T-helper 2 cell treated with Interferon-gamma antibody and Interleukin-4, amounts not matched to agents 100 ng/mL and 5 ng/mL, for 36 hours (primary cell): ENCODE measurements around the gene HDAC4. TPM values are rescaled to one million over a fixed set of nuclear protein-coding genes. Genes with fewer than 3 reads are reported as not detected.

Source experiments
- intact Hi-C: fragments of 100-400 bp; cut with micrococcal nuclease; formaldehyde crosslinking; loops from one replicate; pipeline ENCODE4 v1.15.1; 2023
- total RNA-seq: library from RNA; stranded (reverse); gene quantifications from 2 replicates; pipeline ENCODE4 v1.2.3, GENCODE V29; 2022

HDAC4 gene
- total RNA-seq, 1 donor from 2014 or later: 52.0 TPM

DNA sequence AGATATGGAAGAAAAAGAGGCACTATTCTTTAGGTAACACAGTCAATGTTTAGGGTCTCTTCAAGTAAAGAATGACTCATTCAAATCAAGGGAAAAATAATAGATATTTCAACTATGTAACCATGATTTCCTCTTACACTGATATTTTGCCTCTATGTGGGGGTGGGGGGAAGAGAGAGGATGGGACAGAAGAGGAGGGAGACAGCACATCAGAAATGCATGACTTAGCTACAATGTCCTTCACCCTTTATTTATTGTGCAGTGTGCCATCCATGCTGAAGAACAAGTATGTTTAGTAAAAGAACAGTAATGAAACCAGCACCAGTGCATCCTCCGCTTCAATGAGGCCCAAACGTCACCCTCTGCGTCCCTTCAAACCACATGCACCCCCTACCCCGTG, 204.8 kb downstream of the HDAC4 start:
- intact Hi-C loops: no loop called here

DNA sequence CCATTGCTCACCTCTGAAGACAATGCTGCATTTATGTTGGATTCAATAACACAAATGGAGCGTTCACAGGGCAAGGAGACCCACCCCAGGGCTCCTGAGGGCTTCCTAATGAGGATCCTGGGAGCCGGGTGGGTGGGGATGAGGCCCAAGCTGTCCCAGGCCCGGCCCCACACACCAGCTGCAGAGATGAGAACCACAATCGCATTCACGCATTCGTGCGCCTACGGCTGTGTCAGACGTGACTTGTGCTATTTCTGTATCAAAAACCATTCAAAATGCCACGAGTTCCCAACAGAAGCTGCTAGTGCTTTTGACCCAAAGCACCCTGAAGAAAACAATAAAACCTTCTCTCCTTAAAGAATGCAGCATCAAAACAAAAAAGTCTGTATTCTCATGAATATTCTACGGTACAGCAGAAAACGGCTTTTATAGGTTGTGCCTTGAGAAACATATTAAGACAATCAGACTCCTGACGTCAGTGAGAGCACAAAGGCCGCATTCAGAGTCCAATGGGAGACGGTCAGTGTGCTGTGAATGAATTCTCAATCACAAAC, 205.4 kb downstream of the HDAC4 start:
- intact Hi-C loops: no loop called here

DNA sequence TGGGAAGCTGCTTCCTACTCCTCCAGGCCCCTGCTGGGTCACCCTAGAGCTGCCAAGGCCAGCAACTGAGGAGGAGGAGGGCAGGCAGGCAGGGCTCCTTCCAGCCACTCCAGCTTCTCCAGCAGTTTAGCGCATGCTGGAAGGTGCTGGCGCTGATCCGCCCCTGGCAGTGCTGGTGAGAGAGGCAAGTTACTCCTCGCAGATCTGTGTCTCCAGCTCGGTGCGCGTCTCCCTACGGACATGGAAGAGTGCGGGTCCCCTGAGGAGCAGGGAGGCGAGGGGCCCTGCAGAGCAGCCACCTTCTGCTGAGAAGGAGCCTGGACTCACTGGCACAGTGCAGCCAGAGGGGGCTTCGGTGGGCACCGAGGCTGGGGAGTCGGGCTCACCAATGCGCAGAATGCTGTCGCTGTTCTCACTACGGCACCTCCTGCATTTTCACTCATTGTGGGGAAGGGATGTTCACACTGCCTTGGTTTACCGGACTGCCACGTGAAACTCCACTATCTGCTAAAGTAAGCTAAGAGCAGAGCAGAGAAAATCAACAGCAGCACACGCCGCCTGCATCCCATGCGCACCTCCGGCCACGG, 206.0 kb downstream of the HDAC4 start:
- intact Hi-C loops: no loop called here

DNA sequence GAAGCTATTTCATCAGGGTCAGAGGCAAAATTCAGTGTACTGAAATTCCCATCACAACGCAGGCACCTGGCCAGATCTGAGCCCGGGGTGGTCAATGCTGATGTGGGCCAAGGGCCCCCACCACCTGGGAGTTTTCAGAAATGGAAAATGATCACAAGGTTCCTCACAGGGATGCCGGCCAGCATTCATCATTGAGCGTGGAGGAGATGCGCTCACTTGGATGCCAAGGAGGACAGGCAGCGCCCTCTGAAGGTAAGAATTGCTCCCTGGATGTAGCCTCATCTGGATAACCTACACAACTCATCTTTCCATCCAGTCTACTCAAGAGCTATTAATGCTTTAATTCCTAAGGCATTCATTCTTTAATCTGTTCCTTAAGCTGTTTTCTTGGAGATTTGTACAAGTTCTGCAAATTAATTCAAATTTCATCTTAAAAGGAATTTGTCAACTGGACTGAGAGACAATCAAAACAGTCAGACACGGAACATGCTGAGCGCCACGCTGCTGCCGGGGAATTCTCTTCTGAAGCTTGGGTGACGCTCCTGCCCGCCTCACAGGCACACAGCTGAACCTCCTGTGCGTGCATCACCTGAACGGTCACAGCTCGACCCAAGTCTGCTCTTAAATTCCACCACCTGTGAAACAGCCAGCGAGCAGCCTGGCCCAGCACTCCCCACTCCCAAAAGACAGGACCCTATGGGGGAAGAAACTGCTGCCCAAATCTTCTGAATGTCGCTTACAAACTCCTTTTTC, 206.7 kb downstream of the HDAC4 start:
- intact Hi-C loops: no loop called here

DNA sequence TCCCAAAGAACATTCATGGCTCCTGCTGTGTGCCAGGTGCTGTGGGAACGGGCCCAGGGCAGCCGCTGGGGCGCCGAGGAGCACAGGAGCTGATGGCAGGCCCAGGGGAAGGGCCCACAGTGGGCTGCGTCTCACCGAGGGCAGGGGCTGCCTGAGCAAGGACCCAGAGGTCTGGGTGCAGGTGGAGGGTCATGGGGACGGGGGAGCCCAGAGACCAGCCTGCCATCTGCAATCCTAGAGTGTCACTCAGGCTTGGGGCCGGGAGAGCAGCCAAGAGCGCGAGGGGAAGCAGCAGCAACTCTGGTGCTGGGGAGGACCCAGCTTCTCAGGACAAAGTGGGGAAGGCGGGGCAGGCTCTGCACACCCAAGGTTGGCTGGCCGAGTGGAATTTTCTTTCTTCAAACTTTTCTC, 207.4 kb downstream of the HDAC4 start:
- intact Hi-C loops: no loop called here

DNA sequence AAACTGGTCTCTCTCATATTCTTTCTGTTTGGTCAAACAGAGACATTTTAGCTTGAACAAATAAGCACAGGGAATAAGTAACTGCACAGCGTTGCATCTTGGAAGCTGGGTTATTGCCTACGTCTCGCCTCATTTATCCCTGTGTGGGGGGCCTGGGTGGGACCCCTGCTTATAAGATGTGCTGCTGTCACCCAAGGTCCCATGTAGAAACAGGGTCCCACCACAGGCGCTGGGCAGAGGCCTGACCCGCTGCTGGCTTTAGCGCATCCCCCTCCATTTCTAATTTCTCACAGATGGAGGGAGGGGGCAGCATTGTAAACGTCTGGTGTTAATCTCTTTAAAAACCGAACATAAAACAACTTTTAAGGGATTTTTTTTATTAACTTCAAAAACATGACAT, 207.8 kb downstream of the HDAC4 start:
- intact Hi-C loops: no loop called here

DNA sequence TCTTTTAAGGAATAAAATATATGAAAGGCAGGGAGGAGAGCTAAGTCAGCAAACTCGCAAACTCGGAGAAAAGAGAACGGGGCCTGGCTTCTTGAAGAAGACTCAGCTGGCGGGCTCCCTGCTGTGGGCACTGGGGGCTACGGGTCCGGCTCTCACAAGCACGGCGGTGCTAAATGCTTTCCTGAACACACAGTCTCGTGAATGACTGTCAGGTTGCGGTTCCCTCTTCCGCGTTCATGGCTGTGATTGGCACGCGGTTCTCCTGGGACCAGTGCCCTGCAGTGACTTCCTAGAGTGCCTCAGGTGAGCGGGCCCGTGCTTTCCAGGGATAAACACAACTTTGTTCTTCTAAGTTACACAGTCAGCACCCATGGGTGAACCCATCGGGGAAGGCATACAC, 208.4 kb downstream of the HDAC4 start:
- intact Hi-C loops: no loop called here

DNA sequence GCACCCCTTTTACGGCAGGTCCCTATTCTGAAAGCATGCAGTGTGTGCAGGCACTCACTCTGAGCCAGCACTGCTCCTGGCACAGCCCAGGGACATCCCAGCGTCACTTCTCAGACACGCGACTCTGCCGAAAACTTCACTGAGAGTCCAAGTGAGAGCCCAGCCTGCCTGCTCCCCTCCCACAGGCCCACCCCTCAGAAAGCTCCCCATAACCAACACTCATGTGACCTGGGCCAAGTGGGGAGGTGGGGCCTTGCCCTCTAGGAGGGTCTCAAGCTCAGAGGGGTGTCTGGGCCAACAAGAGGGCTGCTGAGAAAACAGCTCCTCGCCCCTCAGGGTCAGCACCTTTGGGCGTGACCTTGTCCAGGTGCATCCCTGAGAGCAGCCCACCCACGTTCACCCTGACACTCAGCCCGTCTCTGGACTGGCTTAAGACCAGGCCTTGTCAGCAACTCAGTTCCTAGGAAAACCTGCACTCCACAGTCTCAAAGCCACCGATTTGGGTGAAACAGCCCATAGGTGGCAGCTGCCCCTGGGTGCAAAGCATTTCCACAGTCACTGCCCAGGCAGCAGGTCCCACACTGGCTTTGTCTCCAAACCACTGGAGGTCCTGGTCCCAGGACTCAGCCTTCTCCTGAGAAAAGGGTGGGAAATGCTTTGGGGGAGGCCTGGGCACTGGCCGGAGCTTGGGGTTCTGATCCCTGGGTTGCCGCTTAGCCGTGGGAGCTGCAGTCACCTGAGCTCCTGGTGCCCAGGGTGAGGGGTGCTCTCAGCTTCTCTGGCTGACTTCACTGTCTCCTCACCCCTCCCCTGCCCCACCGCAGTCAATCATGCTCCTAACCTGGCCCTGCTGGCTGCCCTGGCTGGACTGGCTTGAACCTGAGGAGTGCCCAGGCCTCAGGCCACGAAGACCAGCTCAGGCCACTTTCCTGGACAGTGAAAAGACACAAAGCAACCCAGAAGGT, 209.6 kb downstream of the HDAC4 start:
- intact Hi-C loops: no loop called here

DNA sequence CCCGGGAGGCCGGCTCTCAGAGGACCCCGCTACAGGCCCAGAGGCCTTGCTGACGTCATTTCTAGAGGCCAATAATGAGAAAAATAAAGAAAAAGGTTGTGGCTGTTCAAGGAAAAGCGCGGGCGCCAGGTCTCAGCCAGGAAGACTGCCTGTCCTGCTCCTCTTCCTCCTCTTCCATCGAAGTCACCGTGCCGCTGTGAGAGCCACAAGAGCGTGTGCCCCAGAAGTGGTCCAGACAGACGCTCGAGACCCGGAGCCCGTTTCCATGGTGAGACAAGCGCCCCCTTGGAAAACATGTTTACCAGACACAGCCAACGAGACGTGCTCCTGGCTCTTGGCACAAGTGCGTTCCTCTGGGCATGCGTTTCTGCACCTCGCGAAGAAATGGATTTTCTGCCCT, 210.5 kb downstream of the HDAC4 start:
- intact Hi-C loops: no loop called here

DNA sequence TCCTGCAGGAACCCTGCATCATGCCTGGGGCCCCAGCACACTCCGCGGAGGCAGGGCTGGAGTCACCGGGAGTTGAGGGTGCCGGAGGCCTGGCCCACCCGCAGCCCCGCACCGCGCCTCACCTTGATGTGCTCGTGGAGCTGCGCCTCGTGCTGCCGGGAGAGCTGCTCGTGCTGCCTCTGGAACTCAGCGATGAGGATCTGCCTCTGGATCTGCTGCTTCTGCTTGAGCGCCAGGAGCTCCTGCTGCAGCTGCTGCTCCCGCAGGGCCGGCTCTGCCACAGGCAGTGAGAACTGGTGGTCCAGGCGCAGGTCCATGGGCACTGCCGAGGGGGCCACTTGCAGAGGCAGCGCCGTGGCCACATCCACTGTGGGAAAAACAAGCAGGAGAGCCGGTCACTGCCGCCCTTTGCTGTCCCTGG, 211.1 kb downstream of the HDAC4 start:
- intact Hi-C loops: no loop called here

DNA sequence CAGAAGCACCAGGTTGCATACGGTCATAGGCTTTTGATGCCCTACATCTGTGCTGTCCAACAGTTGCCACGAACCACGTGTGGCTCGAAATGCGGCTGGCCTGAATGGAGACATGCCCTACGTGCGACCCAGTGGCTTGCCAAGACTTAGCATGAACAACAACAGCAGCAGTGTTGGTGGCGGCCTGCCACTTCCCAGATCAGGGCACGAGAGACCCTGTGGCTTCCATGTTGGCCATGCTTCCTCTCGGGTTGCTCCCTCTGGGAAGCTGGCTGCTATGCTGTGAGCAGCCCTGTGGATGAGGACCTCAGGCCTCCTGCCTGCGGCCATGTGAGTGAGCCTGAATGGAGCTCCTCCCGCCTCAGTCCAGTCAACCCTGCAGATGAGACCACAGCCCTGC, 212.3 kb downstream of the HDAC4 start:
- intact Hi-C loops: no loop called here

DNA sequence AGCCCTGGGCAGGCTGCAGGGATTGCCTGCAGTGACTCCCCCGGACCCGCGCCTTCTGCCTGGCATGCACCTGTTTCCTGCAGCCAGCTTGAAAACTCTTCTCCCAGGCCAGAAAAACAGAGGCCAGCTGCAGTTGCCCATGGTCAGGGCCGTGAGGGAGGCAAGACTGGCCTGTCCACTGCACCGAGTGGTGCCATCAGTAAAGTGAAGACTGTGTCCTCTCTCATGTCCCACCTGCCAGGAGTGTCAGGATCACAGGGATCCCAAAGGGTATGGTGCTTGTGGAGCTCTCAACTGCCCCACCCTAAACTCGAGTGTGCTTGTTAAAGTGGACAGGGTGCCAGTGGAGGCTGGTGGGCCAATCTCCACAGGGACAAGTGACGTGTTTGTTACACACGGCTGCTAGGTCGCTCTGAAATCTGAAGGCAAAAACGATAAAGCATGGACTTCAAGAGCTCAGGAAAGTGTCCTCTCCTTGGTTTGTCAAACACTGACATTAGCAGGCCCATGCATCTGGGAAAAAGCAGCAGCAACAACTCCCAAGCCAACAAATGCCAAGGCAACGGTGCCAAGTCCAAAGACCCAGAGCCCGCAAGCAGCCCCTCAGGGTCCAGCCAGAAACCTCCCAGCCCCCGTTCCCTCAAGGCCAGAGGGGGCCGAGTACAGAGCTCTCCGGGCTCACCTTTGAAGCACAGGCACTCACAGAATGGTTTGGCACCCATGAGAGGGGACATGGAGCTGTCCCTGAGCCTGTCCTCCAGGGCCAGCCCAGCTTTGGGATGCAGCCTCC, 213.2 kb downstream of the HDAC4 start:
- intact Hi-C loops: no loop called here

DNA sequence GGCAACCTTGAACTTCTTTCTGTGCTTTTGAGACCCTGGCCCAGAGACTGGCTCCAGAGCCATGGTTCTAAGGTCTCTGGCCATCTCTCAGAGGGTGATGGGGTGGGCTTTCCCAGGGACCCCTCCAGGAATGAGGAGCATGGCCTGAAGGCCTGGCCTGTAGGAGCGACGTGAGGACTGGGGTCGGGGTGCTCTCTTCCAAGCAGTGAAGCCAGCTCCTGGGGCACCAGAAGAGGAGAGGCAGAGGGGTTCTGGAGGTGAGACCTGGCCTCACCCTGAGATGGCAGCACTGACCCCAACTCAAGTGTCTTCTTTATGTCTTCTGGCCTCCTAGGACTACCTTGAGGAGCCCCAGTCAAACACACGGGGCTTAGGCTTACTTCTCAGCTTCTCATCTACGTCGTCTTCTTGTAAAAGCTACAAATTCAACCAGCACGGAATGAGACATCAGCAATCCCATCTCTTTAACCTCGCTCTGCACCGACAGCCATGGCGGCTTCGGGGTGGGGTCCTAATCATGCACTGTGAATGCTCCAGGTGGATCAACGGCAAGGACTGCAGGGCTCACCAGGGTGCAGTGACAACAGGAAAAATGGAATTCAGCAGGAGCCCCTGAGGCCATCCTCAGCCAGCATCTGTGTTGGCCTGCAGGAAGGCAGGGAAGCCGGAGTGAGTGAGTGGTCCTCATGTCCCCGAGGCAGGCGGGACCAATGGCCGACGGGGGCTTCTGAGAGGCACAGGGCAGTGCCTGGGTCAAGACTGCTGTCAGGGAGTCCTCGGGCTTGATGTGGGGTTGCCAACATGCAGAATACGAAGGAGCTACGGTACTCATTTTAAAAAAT, 214.1 kb downstream of the HDAC4 start:
- intact Hi-C loops: no loop called here

DNA sequence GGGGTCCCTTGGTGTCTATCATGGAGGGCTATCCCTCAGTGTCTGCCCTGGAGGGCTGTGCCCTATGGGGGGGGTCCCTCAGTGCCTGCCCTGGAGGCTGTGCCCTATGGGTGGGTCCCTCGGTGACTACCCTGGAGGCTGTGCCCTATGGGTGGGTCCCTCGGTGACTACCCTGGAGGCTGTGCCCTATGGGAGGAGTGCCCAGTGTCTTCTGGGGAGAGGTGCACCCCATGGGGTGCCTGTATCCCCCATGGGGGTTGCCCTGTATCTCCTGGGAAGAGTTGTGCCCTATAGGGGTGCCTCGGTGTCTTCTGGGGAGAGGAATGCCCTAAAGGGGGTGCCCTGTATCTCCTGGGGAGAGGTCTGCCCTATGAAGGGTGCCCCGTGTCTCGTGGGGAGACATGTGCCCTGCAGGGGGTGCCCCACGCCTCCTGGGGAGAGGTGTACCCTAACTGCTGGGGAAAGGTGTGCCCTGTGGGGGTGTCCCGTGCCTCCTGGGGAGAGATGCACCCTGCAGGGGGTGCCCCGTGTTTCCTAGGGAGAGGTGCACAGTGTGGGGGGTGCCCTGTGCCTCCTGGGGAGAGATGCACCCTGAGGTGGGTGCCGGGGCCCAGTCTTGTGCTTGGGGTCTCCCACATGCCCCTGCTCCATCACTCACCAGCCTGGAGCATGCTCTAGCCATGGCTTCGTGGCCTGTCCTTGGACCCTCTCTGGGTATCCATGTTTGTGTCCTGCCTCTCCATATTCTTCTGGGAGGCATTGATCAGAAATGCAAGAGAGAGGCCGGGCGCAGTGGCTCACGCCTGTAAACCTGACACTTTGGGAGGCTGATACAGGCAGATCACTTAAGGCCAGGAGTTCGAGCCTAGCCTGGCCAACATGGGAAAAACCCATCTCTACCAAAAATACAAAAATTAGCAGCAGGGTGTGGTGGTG, 215.6 kb downstream of the HDAC4 start:
- intact Hi-C loops: no loop called here

DNA sequence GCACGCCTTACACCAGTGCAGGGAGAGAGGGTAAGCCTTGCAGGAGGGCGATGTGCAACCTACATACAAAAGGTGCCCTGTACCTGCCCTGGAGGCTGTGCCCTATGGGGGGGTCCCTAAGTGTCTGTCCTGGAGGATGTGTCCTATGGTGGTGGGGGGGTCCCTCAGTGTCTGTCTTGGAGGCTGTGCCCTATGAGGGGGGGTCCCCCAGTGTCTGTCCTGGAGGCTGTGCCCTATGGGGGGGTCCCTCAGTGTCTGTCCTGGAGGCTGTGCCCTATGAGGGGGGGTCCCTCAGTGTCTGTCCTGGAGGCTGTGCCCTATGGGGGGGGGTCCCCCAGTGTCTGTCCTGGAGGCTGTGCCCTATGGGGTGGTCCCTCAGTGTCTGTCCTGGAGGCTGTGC, 216.6 kb downstream of the HDAC4 start:
- intact Hi-C loops: no loop called here

DNA sequence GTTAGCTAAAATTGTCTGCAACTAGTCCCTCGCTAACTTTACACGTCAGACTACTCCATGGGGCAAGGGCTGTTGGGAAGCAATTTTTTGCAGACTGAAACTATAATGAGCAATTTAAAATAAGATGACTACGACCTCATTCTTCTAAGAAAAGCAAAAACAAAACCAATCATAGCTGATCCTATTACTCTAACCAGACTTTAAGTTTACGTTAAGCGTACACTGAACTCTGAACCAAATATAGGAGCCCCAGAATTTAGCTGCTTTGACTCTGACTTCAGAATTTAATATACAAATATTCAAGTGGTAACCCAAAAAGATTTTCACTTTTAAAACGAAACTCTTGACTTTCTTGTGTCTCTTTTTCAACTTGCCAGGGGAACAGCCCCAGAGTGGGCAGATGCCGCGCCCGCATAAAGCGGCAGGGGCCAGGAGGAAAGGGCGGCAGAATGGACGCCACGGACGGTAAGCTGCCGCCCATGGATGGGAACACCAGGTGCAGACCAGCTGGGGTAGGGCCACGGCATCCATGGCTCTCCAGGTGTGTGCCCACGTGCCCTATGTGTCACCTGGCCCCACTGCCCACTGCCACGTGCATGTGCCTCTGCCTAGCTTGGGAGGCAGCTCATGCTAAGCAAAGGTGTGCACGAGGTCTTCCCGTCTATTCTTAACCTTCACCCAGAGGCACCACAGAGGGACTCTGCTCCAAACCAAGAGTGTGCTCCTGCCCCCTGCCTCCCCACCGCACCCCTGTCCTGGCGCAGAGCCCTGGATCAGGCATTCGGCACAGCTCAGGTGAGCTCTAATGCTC, 217.6 kb downstream of the HDAC4 start:
- intact Hi-C loops: no loop called here

DNA sequence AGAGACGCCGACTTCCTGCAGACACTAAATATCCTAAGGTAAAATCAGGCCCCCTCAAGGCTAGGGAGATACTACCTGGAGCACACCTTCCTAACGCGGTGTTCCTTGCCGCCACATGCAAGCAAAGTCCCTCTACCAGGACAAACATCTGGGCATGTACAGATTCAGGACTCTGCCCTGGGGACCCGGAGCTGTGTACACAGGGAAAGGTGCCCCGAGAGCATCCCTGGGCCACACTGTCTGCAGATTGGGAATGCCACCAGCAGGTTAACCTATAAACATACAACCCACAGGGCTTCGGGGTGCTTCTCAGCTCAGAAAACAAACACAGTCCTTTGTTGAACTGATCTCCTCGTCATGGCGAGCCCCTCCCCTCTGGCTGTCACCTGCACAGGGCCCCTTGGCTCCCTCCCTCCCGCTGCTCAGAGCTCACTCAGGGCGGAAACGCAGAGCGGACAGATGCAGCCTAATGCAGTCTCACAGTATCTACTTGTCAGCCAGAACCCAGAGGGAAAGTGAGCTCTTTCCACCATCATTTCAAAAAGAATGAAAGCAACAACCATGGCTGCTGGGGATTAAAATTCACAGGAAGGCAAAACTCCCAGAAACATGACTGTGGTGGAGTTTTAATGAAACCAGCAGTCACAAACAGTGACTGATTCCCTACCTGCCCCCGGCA, 218.8 kb downstream of the HDAC4 start:
- intact Hi-C loops: no loop called here
